Measurements from ENCODE around the gene CSTF2T. TPM values are rescaled to one million over a fixed set of nuclear protein-coding genes. Genes with fewer than 3 reads are reported as not detected.

Gene CSTF2T
- total and polyA plus RNA-seq, 2 donors (not counting 1 experiment from before 2014, with no cell fraction given), result 4.5 to 36.4 TPM

GRCh38 chr10:51724038-51724437, 24.6 kb upstream of the CSTF2T start:
- Histone ChIP-seq H3K79me2 (ENCODE audit: control insufficient read depth, insufficient read depth, low read length) (no peaks in the 10 kb centered on the region), H3K9me3 (ENCODE audit: control extremely low read depth in 1 of 3, control insufficient read depth in 2 of 3, insufficient read depth in 1 of 3, low read length in 2 of 3) (no peaks in the 10 kb centered on the region), H4K20me1 (ENCODE audit: control insufficient read depth, insufficient read depth, low read length, poor library complexity, severe bottlenecking) (no peaks in the 10 kb centered on the region), H3K4me1 (ENCODE audit: control insufficient read depth in 2 of 2, insufficient read depth in 2 of 2, low read length in 2 of 2) (no peaks in the 10 kb centered on the region), H3K27me3 (replicated peaks in 1 of 4; ENCODE audit: control extremely low read depth in 1 of 4, control insufficient read depth in 3 of 4, insufficient read depth in 4 of 4, low read length in 3 of 4) (no peaks in the 10 kb centered on the region), H3K4me2 (replicated peaks; ENCODE audit: low read depth, low read length, poor library complexity, severe bottlenecking) (no peak overlapping the region), H3K9ac (ENCODE audit: low read length) (no peak overlapping the region), H3K27ac (ENCODE audit: low read length in 2 of 2) (no peak overlapping the region), H3K4me3 (ENCODE audit: control extremely low read depth in 1 of 5, extremely low read depth in 1 of 5, insufficient read depth in 1 of 5, low read depth in 2 of 5, low read length in 4 of 5) (no peak overlapping the region), H3K36me3 (replicated peaks in 1 of 2; ENCODE audit: control extremely low read depth in 1 of 2, control insufficient read depth in 1 of 2, extremely low read depth in 1 of 2, insufficient read depth in 2 of 2, low read length in 1 of 2) (no peaks in the 10 kb centered on the region), H2AFZ (ENCODE audit: insufficient read depth, low read depth, low read length, poor library complexity, severe bottlenecking) (no peak overlapping the region)
- TF ChIP-seq CTCF (IDR thresholded peaks at IDR 0.05), result no peak
- Mint-ChIP-seq H3K27ac (no peak overlapping the region), H3K9me3 (ENCODE audit: insufficient read depth) (no peaks in the 10 kb centered on the region), H3K4me3 (no peak overlapping the region), H3K27me3 (peaks cover 3% of the 10 kb centered on the region), H3K4me1 (no peaks in the 10 kb centered on the region)
- intact Hi-C loops (cut with micrococcal nuclease), result no loop called here
- ATAC-seq (ENCODE audit: low read depth) (no peak), DNase-seq (no peak)
- CTCF ChIA-PET, result no interaction called here
- no CpG with 5 or more reads among the region's 1 CpG for WGBS (ENCODE audit: insufficient coverage)
- POLR2A ChIA-PET, result no interaction called here

DNA sequence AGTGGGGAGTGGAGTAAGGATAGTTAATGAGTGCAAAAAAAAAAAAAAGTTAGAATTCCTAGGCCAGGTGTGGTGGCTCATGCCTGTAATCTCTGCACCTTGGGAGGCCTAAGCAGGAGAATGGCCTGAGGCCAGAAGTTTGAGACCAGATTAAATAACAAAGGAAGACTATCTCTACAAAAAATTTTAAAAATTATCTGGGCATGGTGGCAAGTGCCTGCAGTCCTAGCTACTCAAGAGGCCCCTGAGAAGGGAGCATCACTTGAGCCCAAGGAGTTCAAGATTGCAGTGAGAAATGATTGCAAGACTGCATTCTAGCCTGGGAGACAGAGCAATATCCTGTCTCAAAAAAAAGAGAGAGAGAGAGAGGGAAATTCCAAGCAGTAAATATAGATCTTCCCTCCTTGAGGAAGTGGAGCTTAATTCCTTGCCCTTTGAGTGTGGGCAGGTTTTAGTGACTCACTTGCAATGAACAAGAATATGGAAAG, 19.5 kb upstream of the CSTF2T start:
- Mint-ChIP-seq H3K4me1 (no peaks in the 10 kb centered on the region), H3K9me3 (ENCODE audit: insufficient read depth) (no peaks in the 10 kb centered on the region), H3K4me3 (no peak overlapping the region), H3K27me3 (peaks cover 23% of the 10 kb centered on the region), H3K27ac (no peak overlapping the region)
- H3K9ac ChIP-seq (ENCODE audit: low read length), result no peak overlapping the region
- intact Hi-C loops (cut with micrococcal nuclease), result no loop called here
- H3K27ac ChIP-seq (ENCODE audit: low read length in 2 of 2), result no peak overlapping the region
- no peaks in the 10 kb centered on the region for H3K79me2 ChIP-seq (ENCODE audit: control insufficient read depth, insufficient read depth, low read length)
- H3K4me3 ChIP-seq (ENCODE audit: control extremely low read depth in 1 of 5, extremely low read depth in 1 of 5, insufficient read depth in 1 of 5, low read depth in 2 of 5, low read length in 4 of 5), result no peak overlapping the region
- DNase-seq (no peak), ATAC-seq (ENCODE audit: low read depth) (no peak)
- H2AFZ ChIP-seq (ENCODE audit: insufficient read depth, low read depth, low read length, poor library complexity, severe bottlenecking), result no peak overlapping the region
- H3K36me3 ChIP-seq (replicated peaks in 1 of 2; ENCODE audit: control extremely low read depth in 1 of 2, control insufficient read depth in 1 of 2, extremely low read depth in 1 of 2, insufficient read depth in 2 of 2, low read length in 1 of 2), result no peaks in the 10 kb centered on the region
- CTCF ChIA-PET, result no interaction called here
- TF ChIP-seq EZH2 (IDR thresholded peaks at IDR 0.05; ENCODE audit: borderline replicate concordance, insufficient read depth, low read depth, low read length, poor library complexity, severe bottlenecking), result no peak
- no peak for TF ChIP-seq CTCF (IDR thresholded peaks at IDR 0.05)
- peaks cover 0 to 9% (median 2%) of the 10 kb centered on the region in 4 experiments for H3K27me3 ChIP-seq (replicated peaks in 1 of 4; ENCODE audit: control extremely low read depth in 1 of 4, control insufficient read depth in 3 of 4, insufficient read depth in 4 of 4, low read length in 3 of 4)
- H3K4me1 ChIP-seq (ENCODE audit: control insufficient read depth in 2 of 2, insufficient read depth in 2 of 2, low read length in 2 of 2), result no peaks in the 10 kb centered on the region
- no peaks in the 10 kb centered on the region for H4K20me1 ChIP-seq (ENCODE audit: control insufficient read depth, insufficient read depth, low read length, poor library complexity, severe bottlenecking)
- no peak overlapping the region for H3K4me2 ChIP-seq (replicated peaks; ENCODE audit: low read depth, low read length, poor library complexity, severe bottlenecking)
- POLR2A ChIA-PET, result no interaction called here
- no peaks in the 10 kb centered on the region for H3K9me3 ChIP-seq (ENCODE audit: control extremely low read depth in 1 of 3, control insufficient read depth in 2 of 3, insufficient read depth in 1 of 3, low read length in 2 of 3)

All from B cell (primary cell).